Left lung (tissue), 10 donors: ENCODE results near the gene ULBP3. TPM values are rescaled to one million over a fixed set of nuclear protein-coding genes. Genes with fewer than 3 reads are reported as not detected.

Experiments
- ATAC-seq: fragments of 200-7000 bp; cut with Tn5 transposase; one replicate; pipeline ENCODE4 v1.9.1; 2020; ENCODE audit warnings: moderate library complexity
- DNase-seq, 4 donors: peaks; one replicate each; pipeline ENCODE4 v3.0.0-alpha.2; 2013 to 2020
- H3K27ac ChIP-seq, 2 donors: fragments of 200-600 bp; sonication (generic) in 1 of 2; one replicate each; pipeline versions ENCODE4 v1.5.0 to v1.8.0; 2020 to 2021
- H3K27me3 ChIP-seq, 2 donors: fragments of 200-600 bp; sonication (generic) in 1 of 2; one replicate each; pipeline versions ENCODE4 v1.5.0 to v1.8.0; 2020 to 2021
- H3K36me3 ChIP-seq, 2 donors: fragments of 200-600 bp; sonication (generic) in 1 of 2; one replicate each; pipeline versions ENCODE4 v1.5.0 to v1.8.0; 2020 to 2021
- H3K4me1 ChIP-seq, 2 donors: fragments of 200-600 bp; one replicate each; pipeline ENCODE4 v1.8.0; 2021
- H3K4me3 ChIP-seq, 2 donors: fragments of 200-600 bp; sonication (generic) in 1 of 2; one replicate each; pipeline versions ENCODE4 v1.5.0 to v1.8.0; 2020 to 2021; ENCODE audit warnings: mild to moderate bottlenecking in 1 of 2
- H3K9me3 ChIP-seq, 2 donors: fragments of 200-600 bp; sonication (generic) in 1 of 2; one replicate each; pipeline versions ENCODE4 v1.5.0 to v1.8.0; 2020 to 2021
- intact Hi-C, 2 donors: fragments of 100-400 bp; cut with DNase I; formaldehyde crosslinking; loops; one replicate each; pipeline versions ENCODE4 v1.11.2 to v1.14.2; 2022
- polyA plus RNA-seq, 6 donors: library from polyadenylated mRNA; unstranded; fragments of 120-200 nt; gene quantifications; one replicate each; pipeline ENCODE4 v1.2.1, GENCODE V29; 2013; ENCODE audit not compliant: insufficient read length in 6 of 6
- total RNA-seq, 2 donors: library from RNA; stranded (reverse); fragmentation: NEBNext Ultra II Directional; extraction: Animal tissue kit (Norgen Biotek cat#: 25700); gene quantifications; one replicate each; pipeline ENCODE4 v1.2.1, GENCODE V29; 2021
- TF ChIP-seq, protein P1 (sequence below), 2 donors: fragments of 200-600 bp; sonication (generic) in 1 of 2; IDR thresholded peaks; one replicate each; pipeline versions ENCODE4 v1.5.0 to v1.8.0; 2021; ENCODE audit warnings: antibody characterized with exemption in 2 of 2
- donor health status: DM: no; HTN: yes; CAD: no.
- donor health status: DM: no; HTN: no; CAD: no.

Gene ULBP3
- total and polyA plus RNA-seq, 8 donors, result 8.6 to 13.0 (median 10.3) TPM

- Histone ChIP-seq H3K4me3 (no peak overlapping the region), H3K36me3 (no peaks in the 10 kb centered on the region), H3K9me3 (no peaks in the 10 kb centered on the region), H3K27me3 (peaks cover 0 to 10% of the 10 kb centered on the region in 2 donors), H3K4me1 (no peaks in the 10 kb centered on the region), H3K27ac (no peak overlapping the region)
- TF ChIP-seq, protein P1, sequence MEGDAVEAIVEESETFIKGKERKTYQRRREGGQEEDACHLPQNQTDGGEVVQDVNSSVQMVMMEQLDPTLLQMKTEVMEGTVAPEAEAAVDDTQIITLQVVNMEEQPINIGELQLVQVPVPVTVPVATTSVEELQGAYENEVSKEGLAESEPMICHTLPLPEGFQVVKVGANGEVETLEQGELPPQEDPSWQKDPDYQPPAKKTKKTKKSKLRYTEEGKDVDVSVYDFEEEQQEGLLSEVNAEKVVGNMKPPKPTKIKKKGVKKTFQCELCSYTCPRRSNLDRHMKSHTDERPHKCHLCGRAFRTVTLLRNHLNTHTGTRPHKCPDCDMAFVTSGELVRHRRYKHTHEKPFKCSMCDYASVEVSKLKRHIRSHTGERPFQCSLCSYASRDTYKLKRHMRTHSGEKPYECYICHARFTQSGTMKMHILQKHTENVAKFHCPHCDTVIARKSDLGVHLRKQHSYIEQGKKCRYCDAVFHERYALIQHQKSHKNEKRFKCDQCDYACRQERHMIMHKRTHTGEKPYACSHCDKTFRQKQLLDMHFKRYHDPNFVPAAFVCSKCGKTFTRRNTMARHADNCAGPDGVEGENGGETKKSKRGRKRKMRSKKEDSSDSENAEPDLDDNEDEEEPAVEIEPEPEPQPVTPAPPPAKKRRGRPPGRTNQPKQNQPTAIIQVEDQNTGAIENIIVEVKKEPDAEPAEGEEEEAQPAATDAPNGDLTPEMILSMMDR (IDR thresholded peaks at IDR 0.05), result no peak
- no peak for ATAC-seq
- DNase-seq, result no peak
- intact Hi-C loops, result no loop called here
Observed at GRCh38 chr6:150046943-150047342, 22.0 kb downstream of the ULBP3 start.

GRCh38 chr6:150044621-150045145 lies 24.2 kb downstream of the ULBP3 start:
- ATAC-seq, result no peak
- intact Hi-C loops, result no loop called here
- DNase-seq, result no peak
- Histone ChIP-seq H3K27me3 (peaks cover 7 to 26% of the 10 kb centered on the region in 2 donors), H3K4me1 (no peaks in the 10 kb centered on the region), H3K36me3 (no peaks in the 10 kb centered on the region), H3K9me3 (no peaks in the 10 kb centered on the region), H3K27ac (no peak overlapping the region), H3K4me3 (no peak overlapping the region)
- TF ChIP-seq, protein P1 (IDR thresholded peaks at IDR 0.05), result no peak

DNA sequence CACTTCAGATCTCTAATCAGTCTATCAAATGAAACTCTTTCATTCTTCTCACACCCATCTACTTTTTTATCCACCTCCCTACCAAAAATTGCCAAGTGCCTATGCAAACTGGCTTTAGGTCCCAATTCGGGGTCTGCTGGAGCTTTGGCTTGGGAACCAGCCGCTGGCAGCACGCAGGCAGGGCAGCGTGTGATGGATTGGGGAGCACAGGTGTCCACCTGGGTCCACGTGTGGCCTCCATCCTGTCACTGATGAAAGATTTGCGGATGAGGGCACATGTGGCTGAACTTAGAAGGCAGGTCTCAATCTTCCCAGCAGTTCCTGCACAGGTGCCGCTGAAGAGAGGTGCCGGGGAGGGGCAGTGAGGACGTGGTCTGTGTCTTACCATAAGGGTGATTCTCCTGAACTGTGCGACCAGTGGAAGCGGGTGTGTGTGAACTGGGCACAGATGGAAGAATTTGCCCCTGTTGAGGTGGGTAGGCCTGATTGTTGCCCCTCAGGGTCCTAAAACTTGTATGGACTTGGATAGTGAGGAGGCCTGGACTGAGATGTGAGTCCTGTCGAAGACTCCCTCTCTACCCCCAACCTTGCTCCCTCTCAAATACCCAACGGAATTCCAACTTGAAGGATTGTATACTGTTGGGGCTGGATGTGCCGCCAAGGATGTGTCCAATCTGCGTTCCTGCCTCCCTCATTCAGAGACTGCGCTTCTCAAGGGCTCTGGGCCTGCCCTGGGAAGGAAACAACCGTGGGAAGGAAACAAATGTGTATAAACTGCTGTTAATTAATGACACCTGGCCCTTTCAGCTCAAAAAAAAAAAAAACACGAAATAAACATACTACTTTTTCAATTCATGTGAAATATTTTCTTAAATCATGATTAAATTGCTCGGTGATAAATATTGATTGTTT lies 25.2 kb downstream of the ULBP3 start:
- H3K27me3 ChIP-seq, result peaks cover 16 to 35% of the 10 kb centered on the region in 2 donors
- H3K36me3 ChIP-seq, result no peaks in the 10 kb centered on the region
- H3K27ac ChIP-seq, result no peak overlapping the region
- no peak for DNase-seq
- H3K4me1 ChIP-seq, result no peaks in the 10 kb centered on the region
- H3K9me3 ChIP-seq, result no peaks in the 10 kb centered on the region
- ATAC-seq, result no peak
- intact Hi-C loops, result no loop called here
- TF ChIP-seq, protein P1 (IDR thresholded peaks at IDR 0.05), result no peak
- H3K4me3 ChIP-seq, result no peak overlapping the region

DNA sequence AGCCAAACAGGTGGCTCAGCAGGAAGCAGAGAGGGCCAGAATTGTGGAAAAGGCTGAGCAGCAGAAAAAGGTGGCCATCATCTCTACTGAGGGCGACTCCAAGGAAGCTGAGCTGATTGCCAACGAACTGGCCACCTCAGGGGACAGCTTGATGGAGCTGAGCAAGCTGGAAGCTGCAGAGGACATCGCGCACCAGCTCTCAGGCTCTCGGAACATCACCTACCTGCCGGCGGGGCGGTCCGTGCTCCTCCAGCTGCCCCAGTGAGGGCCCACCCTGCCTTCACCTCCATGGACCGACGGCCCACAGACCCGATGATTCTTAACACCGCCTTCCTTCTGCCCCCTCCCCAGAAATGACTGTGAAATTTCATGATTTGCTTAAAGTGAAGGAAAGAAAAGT lies 25.8 kb downstream of the ULBP3 start:
- Histone ChIP-seq H3K4me1 (peaks cover under 1% of the 10 kb centered on the region in 2 donors), H3K27ac (no peak overlapping the region), H3K27me3 (peaks cover 23 to 42% of the 10 kb centered on the region in 2 donors), H3K4me3 (no peak overlapping the region), H3K9me3 (no peaks in the 10 kb centered on the region), H3K36me3 (no peaks in the 10 kb centered on the region)
- no peak for ATAC-seq
- intact Hi-C loops, result no loop called here
- DNase-seq, result peak in 1 of 4 donors; percentile 77
- TF ChIP-seq, protein P1 (IDR thresholded peaks at IDR 0.05), result no peak
